GM12878 (cell line): Measurements from ENCODE around the gene ARHGAP19.

Source experiments
- CTCF ChIP-seq, 3 experiments: IDR thresholded peaks in 2 of 3; conservative IDR thresholded peaks in 1 of 3; 2 replicates each; pipeline ENCODE4 v1.5.1; 2011; ENCODE audit warnings: low read depth in 3 of 3, low read length in 3 of 3, mild to moderate bottlenecking in 3 of 3, control low read depth in 2 of 3, moderate library complexity in 2 of 3, inconsistent platforms in 1 of 3, mixed read lengths in 1 of 3; ENCODE audit not compliant: control insufficient read depth in 2 of 3, insufficient read depth in 1 of 3; ENCODE audit errors: extremely low read depth in 1 of 3
- JUND ChIP-seq: IDR thresholded peaks from 2 replicates; pipeline ENCODE4 v1.6.1; 2012; ENCODE audit warnings: low read depth, mild to moderate bottlenecking, low read length, improper control_type of control experiment, moderate library complexity
- POLR2AphosphoS5 ChIP-seq: IDR thresholded peaks from 2 replicates; pipeline ENCODE4 v1.6.1; 2011; ENCODE audit warnings: mild to moderate bottlenecking, low read length, inconsistent platforms
- PRDM15 ChIP-seq: fragments of 450-650 bp; formaldehyde crosslinking; IDR thresholded peaks from 2 replicates; pipeline ENCODE4 v1.4.0; 2020; ENCODE audit warnings: mild to moderate bottlenecking, moderate library complexity
- RFX5 ChIP-seq: IDR thresholded peaks from 2 replicates; pipeline ENCODE4 v1.6.1; 2011; ENCODE audit warnings: low read depth, low read length, improper control_type of control experiment
- SMC3 ChIP-seq: IDR thresholded peaks from 2 replicates; pipeline ENCODE4 v1.6.1; 2011; ENCODE audit warnings: low read length, improper control_type of control experiment, borderline replicate concordance
- YY1 ChIP-seq: IDR thresholded peaks from 2 replicates; pipeline ENCODE4 v1.6.1; 2011; ENCODE audit warnings: low read depth, mild to moderate bottlenecking, low read length
- ZNF274 ChIP-seq: IDR thresholded peaks from one replicate; pipeline ENCODE4 v1.8.0; 2011; ENCODE audit not compliant: insufficient read length, insufficient read depth

- no peak for TF ChIP-seq POLR2AphosphoS5
- TF ChIP-seq SMC3, result no peak
- no peak for TF ChIP-seq YY1
- TF ChIP-seq ZNF274, result no peak
- TF ChIP-seq PRDM15 (CRISPR knock-in tag), result no peak
- TF ChIP-seq CTCF (IDR thresholded peaks at IDR 0.05 in 2 of 3, conservative IDR thresholded peaks at IDR 0.05 in 1 of 3; ENCODE audit: control insufficient read depth in 2 of 3, extremely low read depth in 1 of 3, insufficient read depth in 1 of 3, low read depth in 3 of 3, low read length in 3 of 3), result no peak
- no peak for TF ChIP-seq JUND
- TF ChIP-seq RFX5, result no peak
Observed at GRCh38 chr10:97277551-97277950, 14.9 kb downstream of the ARHGAP19 start.
